Dermis lymphatic vessel endothelial cell (primary cell): ENCODE measurements around the gene MND1. TPM values are rescaled to one million over a fixed set of nuclear protein-coding genes. Genes with fewer than 3 reads are reported as not detected.

ENCODE experiments used
- total RNA-seq: library from RNA; depleted of rRNA; stranded (reverse); fragments of >200 nt; gene quantifications from 2 replicates; pipeline ENCODE4 v1.2.1, GENCODE V29; 2014

The MND1 gene
- total RNA-seq = 0.87 and 2.1 TPM in 2 replicates

GRCh38 chr4:153344131-153345011, at the start of gene MND1:
TSS of gene MND1 (plus strand) at chr4:153344688. CDS start at chr4:153344738, 50 bp downstream.

Other genes starting within 250 kb of the MND1 start
- gene TRIM2, start 140.2 kb upstream of the MND1 start, total RNA-seq = 11.9 and 12.0 TPM in 2 replicates
- gene TMEM131L, start 121.7 kb downstream of the MND1 start, total RNA-seq = 16.8 and 20.5 TPM in 2 replicates